ENCODE measurements around the gene MAP4K3.

DNA sequence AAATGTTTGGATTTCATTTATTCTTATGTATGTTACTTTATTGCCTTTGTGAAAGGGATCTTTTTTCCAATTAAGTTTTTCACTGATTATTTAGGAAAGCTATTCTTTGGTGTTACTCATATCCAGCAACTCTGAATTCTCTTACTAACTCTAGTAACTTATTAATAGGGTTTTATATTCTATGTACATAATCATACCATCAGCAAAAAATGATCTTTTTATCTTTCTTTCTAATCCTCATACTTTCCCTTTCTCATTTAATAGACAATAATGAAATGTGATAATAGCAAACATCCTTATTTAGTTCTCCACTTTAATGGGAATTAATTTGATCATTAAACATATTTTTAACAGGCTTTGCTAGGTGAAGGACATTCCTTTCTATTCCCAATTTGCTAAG lies 181.0 kb downstream of the MAP4K3 start:
- TF ChIP-seq NFRKB (IDR thresholded peaks at IDR 0.05) (no peak), FOXM1 (IDR thresholded peaks at IDR 0.05; ENCODE audit: borderline replicate concordance) (no peak), FOXA1 (IDR thresholded peaks at IDR 0.05) (no peak), HDGF (IDR thresholded peaks at IDR 0.05; ENCODE audit: borderline replicate concordance) (no peak), L3MBTL2 (conservative IDR thresholded peaks at IDR 0.05) (no peak), TARDBP (IDR thresholded peaks at IDR 0.05) (no peak), SP1 (IDR thresholded peaks at IDR 0.05) (no peak), SUZ12 (IDR thresholded peaks at IDR 0.05) (no peak)
- TF ChIP-seq, protein P1, sequence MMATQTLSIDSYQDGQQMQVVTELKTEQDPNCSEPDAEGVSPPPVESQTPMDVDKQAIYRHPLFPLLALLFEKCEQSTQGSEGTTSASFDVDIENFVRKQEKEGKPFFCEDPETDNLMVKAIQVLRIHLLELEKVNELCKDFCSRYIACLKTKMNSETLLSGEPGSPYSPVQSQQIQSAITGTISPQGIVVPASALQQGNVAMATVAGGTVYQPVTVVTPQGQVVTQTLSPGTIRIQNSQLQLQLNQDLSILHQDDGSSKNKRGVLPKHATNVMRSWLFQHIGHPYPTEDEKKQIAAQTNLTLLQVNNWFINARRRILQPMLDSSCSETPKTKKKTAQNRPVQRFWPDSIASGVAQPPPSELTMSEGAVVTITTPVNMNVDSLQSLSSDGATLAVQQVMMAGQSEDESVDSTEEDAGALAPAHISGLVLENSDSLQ (IDR thresholded peaks at IDR 0.05): no peak
